HEK293 (cell line): ENCODE results near the gene SEMA3F.

Experiments used
- KLF7 ChIP-seq: fragments of 450-650 bp; formaldehyde crosslinking; IDR thresholded peaks from 2 replicates; pipeline ENCODE4 v1.5.1; 2016; ENCODE audit warnings: missing biosample characterization, missing genetic modification characterization, borderline replicate concordance
- ZNF138 ChIP-seq: fragments of 450-650 bp; formaldehyde crosslinking; IDR thresholded peaks from 2 replicates; pipeline ENCODE4 v1.5.1; 2016; ENCODE audit warnings: missing biosample characterization, missing genetic modification characterization, borderline replicate concordance
- ZNF292 ChIP-seq: fragments of 450-650 bp; formaldehyde crosslinking; IDR thresholded peaks from 2 replicates; pipeline ENCODE4 v1.5.1; 2016; ENCODE audit warnings: low read depth, missing biosample characterization, missing genetic modification characterization, borderline replicate concordance
- ZNF664 ChIP-seq: fragments of 450-650 bp; formaldehyde crosslinking; IDR thresholded peaks from 2 replicates; pipeline ENCODE4 v1.5.1; 2016; ENCODE audit warnings: missing biosample characterization, missing genetic modification characterization
- TF ChIP-seq, protein P1 (sequence below): fragments of 450-650 bp; formaldehyde crosslinking; IDR thresholded peaks from 2 replicates; pipeline ENCODE4 v1.5.1; 2016; ENCODE audit warnings: missing biosample characterization, missing genetic modification characterization
- TF ChIP-seq, protein P2 (sequence below): fragments of 450-650 bp; formaldehyde crosslinking; IDR thresholded peaks from 2 replicates; pipeline ENCODE4 v1.5.1; 2016; ENCODE audit warnings: missing biosample characterization, missing genetic modification characterization
- TF ChIP-seq, protein P3 (sequence below): fragments of 450-650 bp; formaldehyde crosslinking; IDR thresholded peaks from 2 replicates; pipeline ENCODE4 v1.5.1; 2016; ENCODE audit warnings: missing biosample characterization, missing genetic modification characterization

DNA sequence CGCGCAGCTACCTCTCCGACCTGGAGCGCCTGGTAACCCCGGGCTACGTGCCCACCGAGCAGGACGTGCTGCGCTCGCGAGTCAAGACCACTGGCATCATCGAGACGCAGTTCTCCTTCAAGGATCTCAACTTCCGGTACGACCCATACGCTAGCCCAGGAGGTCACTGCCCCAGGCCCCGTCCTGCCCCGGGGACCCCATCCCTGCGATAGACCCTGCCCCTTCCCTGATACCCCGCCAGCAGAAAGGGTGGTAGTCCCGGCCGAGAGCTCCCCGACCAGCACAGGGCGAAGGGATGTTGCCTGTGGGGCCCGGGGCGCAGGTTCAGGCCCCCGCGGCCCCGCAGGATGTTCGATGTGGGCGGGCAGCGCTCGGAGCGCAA is 38.6 kb downstream of the SEMA3F start:
- TF ChIP-seq KLF7, result no peak
- no peak for TF ChIP-seq ZNF664
- TF ChIP-seq, protein P1, sequence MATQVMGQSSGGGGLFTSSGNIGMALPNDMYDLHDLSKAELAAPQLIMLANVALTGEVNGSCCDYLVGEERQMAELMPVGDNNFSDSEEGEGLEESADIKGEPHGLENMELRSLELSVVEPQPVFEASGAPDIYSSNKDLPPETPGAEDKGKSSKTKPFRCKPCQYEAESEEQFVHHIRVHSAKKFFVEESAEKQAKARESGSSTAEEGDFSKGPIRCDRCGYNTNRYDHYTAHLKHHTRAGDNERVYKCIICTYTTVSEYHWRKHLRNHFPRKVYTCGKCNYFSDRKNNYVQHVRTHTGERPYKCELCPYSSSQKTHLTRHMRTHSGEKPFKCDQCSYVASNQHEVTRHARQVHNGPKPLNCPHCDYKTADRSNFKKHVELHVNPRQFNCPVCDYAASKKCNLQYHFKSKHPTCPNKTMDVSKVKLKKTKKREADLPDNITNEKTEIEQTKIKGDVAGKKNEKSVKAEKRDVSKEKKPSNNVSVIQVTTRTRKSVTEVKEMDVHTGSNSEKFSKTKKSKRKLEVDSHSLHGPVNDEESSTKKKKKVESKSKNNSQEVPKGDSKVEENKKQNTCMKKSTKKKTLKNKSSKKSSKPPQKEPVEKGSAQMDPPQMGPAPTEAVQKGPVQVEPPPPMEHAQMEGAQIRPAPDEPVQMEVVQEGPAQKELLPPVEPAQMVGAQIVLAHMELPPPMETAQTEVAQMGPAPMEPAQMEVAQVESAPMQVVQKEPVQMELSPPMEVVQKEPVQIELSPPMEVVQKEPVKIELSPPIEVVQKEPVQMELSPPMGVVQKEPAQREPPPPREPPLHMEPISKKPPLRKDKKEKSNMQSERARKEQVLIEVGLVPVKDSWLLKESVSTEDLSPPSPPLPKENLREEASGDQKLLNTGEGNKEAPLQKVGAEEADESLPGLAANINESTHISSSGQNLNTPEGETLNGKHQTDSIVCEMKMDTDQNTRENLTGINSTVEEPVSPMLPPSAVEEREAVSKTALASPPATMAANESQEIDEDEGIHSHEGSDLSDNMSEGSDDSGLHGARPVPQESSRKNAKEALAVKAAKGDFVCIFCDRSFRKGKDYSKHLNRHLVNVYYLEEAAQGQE, result no peak
- TF ChIP-seq, protein P2, sequence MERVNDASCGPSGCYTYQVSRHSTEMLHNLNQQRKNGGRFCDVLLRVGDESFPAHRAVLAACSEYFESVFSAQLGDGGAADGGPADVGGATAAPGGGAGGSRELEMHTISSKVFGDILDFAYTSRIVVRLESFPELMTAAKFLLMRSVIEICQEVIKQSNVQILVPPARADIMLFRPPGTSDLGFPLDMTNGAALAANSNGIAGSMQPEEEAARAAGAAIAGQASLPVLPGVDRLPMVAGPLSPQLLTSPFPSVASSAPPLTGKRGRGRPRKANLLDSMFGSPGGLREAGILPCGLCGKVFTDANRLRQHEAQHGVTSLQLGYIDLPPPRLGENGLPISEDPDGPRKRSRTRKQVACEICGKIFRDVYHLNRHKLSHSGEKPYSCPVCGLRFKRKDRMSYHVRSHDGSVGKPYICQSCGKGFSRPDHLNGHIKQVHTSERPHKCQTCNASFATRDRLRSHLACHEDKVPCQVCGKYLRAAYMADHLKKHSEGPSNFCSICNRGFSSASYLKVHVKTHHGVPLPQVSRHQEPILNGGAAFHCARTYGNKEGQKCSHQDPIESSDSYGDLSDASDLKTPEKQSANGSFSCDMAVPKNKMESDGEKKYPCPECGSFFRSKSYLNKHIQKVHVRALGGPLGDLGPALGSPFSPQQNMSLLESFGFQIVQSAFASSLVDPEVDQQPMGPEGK, result no peak
- no peak for TF ChIP-seq ZNF292
- TF ChIP-seq, protein P3, sequence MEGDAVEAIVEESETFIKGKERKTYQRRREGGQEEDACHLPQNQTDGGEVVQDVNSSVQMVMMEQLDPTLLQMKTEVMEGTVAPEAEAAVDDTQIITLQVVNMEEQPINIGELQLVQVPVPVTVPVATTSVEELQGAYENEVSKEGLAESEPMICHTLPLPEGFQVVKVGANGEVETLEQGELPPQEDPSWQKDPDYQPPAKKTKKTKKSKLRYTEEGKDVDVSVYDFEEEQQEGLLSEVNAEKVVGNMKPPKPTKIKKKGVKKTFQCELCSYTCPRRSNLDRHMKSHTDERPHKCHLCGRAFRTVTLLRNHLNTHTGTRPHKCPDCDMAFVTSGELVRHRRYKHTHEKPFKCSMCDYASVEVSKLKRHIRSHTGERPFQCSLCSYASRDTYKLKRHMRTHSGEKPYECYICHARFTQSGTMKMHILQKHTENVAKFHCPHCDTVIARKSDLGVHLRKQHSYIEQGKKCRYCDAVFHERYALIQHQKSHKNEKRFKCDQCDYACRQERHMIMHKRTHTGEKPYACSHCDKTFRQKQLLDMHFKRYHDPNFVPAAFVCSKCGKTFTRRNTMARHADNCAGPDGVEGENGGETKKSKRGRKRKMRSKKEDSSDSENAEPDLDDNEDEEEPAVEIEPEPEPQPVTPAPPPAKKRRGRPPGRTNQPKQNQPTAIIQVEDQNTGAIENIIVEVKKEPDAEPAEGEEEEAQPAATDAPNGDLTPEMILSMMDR, result no peak
- no peak for TF ChIP-seq ZNF138
